Loucy (cell line): ENCODE measurements around the gene LRWD1.

Experiments
- CTCF ChIP-seq: fragments of 200-600 bp; sonication (generic); conservative IDR thresholded peaks from 2 replicates; pipeline ENCODE4 v1.5.1; 2014; ENCODE audit warnings: mild to moderate bottlenecking, antibody characterized with exemption, low read length
- EZH2phosphoT487 ChIP-seq: fragments of 200-600 bp; IDR thresholded peaks from 2 replicates; pipeline ENCODE4 v1.6.1; 2018; ENCODE audit warnings: antibody characterized with exemption, mild to moderate bottlenecking, moderate library complexity, borderline replicate concordance

DNA sequence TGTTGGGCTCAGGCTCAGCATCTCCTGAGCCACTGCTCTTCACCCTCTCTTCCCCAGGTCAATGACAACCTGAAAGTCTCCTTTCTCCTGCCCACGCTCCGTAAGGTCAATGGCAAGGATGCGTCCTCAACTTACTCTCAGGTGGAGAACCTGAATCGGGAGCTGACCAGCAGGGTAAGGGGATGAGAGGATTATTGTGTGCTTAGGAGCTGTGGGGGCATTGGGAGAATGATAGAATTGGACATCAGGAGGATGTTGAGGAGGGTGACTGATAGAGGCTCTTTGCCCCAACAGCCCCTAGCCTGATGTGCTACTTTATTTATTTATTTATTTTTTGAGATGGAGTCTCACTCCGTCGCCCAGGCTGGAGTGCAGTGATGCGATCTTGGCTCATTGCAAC, 1.3 kb downstream of the LRWD1 start:
- TF ChIP-seq CTCF (no peak), EZH2phosphoT487 (no peak)
